Ecto neural progenitor cell (in vitro differentiated cells): Measurements from ENCODE around the gene KRT79.

Experiments used
- DNase-seq: peaks from one replicate; pipeline ENCODE4 v3.0.0-alpha.2; 2018; ENCODE audit warnings: low spot score

The KRT79 gene

DNA sequence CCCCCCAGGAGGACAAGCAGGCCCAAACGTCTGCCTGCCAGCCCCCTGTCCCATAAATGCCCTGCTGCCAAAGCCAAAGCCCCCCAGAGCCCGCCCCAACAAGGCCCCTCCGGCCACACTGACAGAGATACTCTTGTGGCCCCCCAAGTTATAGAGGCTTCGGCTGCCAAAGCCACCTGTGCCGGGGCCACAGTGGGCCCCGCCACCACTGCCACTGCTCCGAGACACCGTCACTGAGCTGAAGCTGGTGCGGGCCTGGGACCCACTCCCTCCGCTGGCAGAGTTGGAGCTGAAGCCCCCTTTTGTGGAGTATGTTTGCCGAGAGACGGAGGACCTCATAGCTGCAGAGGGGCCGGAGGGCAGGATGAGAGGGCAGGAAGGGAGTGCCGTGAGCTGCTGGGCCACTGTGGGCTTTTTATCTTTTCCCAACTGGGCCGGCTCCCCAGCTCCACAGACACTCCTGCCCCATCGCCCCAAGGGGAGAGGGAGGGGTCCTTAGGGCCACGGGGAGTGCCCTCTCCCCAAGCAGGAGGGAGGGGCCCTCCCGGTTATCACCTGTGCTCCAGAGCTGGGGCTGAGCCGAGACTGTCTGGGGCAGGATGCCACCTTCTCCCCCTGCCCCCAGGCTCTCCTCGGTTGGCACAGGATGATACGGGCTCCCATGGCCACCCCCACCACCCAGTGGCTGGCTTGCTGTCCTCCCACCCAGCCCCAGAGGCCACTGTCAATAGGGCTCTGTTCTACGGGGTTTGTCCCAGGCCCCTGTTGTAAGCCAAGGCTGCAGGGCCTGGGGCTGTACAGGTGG lies at the start of gene KRT79:
Gene KRT79, minus strand, starts transcription at position 390 of the 805 bp plus-strand sequence. Its CDS starts 51 bp downstream, at position 339.
- no peak for DNase-seq

DNA sequence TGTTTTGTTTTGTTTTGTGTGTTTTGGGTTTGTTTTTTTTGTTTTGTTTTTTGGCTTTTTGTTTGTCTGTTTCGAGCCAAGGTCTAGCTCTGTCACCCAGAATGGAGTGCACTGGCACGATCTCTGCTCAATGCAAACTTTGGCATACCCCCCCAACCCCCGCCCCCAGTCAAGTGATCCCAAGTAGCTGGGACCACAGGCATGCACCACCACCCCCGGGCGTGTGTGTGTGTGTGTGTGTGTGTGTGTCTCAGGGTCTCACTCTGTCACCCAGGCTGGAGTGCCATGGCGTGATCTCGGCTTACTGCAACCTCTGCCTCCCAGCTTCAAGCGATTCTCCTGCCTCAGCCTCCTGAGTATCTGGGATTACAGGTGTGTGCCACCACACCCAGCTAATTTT lies 46.4 kb upstream of the KRT79 start:
- peak; percentile 44 for DNase-seq

DNA sequence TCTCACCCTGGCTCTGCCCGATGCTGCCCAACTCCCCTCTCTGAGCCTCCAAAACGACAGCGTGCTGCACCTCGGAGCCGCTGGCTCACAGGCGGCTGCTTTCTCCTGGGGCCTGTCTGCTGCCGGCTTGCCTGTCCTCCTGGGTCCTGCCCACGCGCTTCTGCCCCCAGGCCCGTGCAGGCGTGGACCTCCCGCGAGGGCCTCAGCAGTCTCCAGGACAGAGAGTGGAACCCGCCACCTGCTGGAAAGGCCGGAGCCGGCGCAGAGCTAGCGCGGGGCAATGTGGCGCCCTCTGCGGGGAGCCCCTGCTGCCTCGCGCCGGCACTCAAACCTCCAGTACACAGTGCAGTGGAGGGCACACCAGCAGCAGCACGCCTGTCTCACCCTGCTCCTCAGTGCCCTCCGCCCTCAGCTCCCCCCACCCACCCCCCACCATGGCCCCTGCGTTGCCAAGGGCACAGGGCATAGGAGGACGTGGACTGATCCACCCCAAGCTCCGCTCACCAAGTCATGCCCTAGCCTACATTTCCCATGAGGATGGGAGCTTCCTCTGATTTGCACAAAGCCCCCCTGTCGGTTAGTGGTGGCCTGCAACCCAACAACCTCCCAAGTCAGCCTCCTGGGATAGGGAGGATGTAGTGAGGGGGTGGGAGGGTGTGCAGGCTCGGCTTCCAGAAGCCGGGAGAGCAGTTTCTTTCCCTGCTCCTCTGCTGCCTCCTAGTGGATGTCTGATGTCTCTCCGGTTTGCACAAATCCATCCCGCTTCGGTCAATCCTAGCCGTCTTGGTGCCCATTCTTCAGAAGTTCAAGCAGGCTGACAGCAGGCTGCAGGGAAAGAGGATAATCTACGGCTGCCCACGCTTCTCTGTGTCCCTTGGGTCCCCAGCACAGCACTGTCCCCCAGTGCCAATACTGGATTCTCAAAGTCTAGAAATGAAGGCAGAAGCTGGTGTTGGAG lies 45.6 kb upstream of the KRT79 start:
- peak; percentile 93 for DNase-seq

DNA sequence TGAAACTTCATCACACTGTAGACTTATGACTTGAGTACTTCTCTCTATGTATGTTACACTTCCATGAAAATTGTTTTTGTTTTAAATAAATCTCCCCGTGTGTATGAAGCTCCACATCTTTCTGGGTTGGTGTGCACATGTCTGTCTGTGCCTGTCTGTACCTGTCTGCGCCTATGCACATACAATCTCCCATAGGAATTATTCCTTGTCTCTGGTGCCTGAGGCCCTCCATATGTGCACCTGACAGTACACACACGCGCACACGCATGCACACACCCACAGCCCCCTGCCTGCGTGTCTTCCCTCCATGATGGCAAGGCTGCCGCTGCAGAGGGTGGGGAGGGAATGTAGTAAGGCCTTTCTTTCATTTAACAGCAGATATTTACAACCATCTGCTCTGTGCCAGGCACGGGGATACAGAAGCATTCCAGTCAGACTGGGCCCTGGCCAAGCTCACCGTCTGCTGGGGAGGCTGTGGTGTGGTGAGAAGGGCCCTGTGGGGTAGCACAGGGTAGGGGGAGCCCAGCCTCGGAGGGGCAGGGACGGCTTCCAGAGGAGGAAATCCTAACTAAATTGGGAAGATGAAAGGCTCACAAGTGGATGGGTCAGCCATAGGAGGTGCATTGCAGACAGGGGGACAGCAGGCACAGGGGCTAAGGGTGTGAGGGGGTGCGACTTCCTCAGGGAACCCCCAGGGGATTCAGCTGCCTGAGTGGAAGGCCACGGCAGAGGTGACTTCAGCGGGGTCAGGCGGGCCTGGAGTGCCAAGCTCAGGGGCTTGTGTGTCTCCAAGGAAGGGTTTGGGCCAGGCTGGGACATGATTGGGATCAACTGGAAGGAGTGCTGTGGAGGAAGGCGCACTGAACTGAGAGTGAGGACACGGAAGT lies 44.6 kb upstream of the KRT79 start:
- DNase-seq: no peak

DNA sequence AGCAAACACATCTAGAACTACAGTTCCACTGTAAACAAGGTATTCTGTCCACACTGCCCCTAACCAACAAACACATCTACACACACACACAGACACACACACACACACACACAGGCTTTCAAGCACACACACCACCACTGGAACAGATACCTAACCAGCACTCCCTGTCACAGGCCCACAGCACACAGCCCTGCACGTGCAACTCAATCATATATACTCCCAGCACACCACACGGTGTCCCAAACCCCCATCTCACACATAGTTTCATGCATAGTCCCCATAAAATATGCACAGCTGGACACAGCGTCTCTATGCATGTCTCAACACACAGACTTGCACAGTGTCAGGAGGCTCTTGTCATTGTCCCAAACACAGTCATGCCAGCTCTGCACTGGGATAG lies 43.1 kb upstream of the KRT79 start:
- DNase-seq: no peak

DNA sequence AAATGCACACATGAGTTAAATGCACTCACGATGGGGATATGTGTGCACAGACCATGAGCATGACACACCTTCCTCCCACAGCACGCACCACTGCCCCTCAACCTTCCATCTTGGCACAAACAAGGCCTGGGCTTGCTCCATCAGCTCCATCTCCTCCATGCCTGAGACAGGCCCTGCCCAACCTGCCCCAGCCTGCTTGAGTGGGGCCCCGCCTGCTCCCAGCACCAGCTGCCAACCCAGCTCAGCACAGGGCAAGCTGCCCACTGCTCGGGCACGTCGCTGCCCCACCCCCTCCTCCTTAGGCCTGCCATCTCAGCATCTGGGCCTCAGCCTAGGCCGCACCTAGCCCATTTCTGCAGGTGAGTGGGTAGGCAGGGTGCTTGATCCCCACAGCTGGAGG lies 42.3 kb upstream of the KRT79 start:
- DNase-seq: no peak

DNA sequence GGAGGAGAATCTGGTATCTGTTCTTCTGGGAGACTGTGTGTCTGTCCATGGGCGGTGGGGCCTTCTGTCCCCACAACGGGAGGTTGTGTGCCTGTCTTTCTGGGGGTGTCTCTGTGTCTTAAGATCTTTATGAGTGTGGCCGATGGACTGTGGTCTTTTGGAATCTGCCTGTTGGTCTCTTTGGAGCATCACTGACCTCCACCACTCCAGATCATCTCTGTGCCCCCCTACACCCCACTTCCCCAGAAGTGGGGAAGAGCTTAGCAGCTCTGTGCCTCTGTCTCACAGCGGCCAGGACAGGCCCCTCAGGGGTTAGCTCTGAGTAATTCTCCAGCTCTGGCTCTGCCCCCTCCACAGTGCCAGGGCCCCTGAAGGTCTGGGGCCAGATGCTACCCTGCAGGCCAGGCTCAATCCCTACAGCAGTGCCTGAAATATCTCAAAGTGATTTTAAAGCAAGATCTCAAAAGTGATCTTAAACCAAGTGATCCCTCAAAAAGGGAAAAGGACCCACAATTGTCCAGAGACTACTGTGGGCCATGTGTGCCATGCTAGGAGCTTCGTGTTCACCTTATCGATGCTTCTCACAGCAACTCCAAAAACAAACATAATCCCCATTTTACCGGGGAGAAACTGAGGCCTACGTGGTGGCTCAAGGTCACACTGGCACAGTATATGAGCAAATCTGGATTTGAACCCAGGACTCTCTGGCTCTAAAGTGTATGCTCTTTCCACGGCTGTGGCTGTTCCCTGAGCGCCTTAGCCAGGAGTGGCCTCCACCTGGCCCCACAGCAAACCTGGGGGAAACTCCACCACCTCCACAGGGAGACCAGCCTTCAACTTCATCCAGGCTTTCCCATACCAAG lies 40.7 kb upstream of the KRT79 start:
- DNase-seq: no peak

DNA sequence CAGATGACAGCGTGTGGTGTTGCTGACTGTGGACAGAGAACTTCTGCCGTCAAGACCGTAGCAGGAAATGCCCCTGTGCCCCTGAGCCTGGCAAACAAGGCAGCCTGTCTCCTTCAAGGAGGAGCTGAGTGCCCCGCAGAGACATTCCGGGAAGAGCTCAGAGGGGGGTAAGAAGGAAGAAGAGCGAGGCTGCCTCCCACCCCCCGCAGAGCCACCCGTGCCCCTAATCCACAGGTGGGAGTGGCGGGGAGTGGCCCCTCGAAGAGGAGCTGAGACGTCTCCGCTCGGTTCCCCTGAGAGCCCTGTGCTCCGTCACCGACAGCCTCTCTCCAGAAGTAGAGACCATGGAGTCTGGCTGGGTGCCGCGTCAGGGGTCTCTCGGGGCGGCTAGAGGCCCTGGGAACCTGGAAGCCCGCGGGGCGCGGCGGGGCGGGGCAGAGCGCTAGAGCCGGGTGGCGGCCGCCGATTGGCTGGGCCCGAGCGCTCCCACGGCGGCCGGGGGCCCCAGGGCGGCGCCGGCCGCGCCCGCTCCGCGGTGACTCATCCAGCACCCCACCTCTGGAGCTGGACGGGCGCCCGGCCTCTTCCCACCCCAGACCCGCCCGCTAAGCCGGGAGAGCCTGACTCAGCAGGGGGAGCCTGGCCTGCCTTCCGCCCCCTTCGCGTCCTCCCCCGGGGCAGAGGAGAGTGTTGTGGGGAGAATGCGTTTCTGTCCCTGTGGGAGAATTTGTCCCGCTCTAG lies 39.9 kb upstream of the KRT79 start:
- peak; percentile 85 for DNase-seq

DNA sequence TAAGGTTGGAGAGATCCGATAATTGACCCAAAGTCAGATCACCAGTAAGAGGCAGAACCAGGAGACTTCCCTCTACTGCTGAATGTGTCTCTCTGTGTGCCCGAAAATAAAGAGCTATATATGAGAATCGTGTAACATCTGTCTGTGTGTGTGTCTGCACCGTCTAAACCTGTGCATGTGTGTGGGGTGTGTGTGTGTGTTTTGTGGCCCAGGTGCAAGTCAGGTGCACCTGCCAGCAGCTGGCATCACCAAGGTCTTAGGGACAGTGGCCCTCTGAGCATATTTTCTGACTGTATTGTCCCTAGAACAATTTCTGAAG lies 39.4 kb upstream of the KRT79 start:
- DNase-seq: no peak

DNA sequence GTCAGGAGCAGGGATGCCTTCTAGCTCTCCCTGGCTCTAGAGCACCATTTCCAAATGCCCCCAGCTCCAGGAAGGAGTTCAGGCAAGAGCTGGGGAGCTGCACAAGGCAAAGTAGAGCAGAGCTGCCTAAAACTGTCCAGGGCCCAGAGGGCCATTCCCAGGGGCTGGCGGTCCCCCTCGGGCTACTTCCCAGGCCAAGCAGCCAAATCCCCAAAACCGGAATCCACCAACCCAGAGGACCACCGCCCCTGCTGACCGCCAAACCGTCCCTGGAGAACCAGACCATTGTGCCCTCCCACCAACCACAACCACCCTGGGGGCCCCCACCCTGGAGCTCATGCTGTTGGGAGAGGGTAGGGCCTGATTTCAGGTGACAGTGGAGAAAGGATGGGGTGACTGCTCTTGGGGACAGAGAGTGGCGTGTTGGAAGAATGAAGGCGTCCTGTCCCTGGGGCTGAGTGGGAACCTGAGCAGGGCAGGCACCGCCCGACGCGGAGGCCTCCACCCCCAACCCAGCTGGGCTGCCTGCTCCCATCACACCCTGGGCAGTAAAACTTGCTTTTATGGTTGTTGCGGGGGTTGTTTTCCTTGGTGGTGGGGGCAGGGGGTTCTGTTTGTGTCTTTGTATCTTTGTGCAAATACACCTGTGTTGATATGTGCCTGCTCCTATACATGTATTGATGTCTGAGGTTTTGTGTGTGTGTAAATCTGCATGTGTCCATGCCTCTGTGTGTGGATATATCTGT lies 38.7 kb upstream of the KRT79 start:
- no peak for DNase-seq

DNA sequence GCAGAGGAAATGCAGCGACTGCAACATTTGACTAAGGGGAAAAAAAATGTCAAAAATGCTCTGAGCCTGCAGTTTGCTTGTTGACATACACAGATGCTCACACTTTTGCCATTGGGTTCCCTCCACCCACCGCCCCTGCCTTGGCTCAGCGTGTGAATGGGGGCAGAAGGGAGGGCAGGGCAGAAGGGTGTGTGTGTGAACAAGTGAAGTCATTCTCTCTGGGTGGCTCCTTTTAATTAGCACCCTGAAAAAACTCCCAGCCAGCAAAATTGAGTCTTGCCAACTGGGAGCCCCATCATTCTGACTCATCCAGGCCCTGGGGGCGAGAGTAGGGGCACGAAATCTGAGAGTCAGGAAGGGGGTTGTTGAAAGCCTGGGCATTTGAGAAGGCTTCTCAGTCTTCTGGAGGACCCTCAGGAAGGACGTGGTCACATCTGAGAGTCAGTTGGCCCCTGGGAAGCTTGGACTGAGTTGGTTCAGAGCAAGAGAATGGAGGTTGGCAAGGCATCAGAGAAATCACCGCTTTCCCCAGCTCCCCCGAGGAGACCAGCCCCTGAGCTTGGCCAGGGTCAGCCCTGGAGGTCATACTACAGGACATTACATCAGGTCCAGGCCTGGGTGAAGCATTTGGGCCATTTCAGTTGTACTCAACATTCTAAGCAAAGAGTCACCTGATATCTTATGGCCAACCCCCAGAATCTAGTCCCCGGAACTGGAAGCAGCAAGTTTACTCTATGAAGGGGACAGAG lies 37.4 kb upstream of the KRT79 start:
- DNase-seq: no peak

DNA sequence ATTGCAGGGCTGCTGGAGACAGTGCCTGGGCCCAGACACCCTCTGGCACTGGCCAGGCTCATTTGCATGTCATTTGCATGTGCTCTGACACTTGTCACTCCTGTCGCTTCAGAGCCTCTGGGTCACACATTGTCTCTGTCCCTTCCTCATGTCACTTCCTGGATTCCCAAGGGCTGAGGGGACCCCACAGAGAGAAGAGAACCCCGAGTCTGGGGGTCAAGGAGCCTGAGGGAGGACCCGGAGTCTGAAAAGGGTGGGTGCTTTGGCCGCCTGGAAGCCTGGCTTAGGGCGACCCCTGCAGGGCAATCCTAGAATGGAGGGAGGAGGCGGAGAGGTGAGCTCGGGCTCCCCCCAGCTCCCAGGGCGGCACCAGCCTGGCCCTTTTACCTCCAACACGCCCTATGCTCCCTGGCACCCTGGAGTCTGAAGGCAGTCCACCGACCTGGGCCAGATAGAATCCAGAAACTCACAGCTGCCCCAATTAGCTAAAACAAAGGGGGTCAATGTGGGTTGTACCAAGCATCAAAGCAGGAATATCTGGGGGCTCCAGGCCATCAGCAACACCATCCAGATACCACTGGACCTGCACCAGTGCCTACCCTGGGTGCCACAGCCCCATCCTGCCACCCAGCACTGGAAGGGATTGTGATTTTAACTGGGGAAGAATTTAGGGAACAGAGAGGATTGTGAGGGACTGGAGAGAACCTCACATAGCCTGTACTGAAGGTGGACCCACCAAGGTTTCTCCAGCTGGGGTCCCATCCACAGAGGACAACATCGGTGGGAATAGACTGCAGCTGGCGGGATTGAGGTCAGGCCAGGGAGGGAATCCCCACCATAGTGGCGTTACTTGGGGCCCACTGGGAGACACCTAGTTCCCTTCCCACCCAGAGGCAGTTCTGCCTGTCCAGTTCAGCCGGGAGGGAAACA lies 36.5 kb upstream of the KRT79 start:
- peak; percentile 90 for DNase-seq

DNA sequence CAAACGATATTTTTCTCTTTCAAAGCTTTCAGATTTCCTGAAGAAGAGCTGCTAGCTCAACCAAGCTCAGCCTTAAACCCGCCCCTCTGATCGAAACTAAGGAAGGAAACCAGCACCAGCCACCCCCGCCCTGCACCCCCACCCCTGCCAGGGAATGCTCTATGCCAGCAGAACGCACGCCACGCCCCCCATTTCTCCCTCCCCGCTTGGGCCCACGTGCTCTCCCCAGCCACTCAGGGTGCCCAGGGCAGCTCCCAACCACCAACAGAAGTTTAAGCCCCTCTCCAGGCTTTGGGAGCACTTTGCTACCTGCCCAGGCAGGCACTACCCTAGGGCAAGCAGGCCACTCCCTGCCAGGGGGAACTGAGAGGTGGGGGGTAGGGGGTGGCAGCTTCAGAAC lies 33.5 kb upstream of the KRT79 start:
- no peak for DNase-seq

DNA sequence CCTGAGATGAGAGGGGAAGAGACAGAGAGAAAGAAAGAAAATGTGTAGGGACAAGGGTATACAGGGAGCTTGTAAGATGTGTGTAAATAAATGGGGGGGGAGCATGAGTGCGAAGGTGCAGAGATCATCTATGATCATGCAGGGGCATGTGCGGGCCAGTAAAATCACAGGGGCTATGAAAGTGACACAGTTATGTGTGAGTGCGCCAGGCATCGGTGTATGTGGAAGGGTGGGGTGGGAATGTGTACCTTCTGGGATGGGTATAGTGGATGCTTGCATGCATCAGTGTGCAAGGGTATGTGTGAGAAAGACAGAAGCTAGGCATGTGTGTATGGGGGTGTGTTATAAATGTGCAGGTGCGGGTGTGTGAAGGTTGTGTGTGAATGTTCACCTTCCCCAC lies 33.0 kb upstream of the KRT79 start:
- DNase-seq: no peak

DNA sequence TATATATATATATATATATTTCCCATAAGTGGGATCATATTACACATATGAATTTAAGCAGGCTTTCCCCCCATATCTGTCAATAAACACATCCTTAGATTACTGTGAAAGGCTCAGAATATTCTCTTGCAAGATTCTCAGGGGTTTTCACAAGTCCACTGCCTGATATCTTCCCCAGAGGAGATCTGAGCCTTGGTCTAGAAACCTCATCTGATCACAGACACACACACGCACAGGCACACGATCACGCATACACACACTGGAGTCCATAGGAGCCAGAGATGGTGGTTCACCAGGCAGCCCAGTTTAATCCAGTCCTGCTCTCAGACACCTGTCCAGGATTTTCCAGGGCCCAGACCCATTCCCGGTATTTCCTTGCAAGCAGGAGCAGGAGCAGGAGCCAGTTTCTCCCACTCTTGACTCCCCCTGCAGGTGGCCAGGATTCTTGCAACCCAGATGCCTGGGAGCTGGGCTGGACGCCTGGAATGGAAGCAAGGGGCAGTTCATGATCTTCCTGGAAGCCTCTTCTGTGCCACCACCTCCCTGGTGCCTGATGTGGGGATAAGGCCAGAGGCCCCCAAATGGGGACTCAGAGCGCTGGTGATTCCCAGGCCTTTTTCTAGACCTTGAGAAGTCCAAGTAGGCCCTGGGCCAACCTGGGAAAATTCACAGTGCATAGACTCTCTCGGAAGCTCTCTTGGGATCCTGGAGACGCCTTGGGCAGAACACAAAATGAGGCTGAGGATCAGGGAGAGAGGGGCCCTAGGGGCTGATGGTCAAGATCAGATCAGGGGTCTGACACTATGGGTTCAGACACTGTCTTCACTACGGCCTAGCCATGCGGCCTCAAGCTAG lies 31.2 kb upstream of the KRT79 start:
- peak; percentile 94 for DNase-seq

DNA sequence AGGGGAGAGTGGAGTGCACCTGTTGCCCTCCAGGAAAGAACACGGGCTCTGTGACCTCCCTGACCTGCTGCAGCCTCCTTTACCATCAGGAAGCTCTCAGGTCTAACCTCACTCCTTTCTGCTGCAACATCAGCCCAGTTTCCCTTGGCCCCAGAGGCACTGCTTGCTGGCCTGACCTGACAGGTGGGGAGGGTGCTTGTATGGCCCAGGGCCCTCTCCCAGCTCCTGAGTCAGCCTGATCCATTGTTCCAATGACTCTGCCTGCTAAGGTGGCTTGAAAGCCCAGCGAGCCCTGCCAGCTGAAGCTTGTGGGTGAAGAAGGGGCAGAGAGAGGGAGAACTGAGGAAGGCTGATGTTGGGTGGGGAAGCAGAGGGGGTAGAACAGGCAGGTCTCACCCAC lies 27.9 kb upstream of the KRT79 start:
- DNase-seq: no peak

DNA sequence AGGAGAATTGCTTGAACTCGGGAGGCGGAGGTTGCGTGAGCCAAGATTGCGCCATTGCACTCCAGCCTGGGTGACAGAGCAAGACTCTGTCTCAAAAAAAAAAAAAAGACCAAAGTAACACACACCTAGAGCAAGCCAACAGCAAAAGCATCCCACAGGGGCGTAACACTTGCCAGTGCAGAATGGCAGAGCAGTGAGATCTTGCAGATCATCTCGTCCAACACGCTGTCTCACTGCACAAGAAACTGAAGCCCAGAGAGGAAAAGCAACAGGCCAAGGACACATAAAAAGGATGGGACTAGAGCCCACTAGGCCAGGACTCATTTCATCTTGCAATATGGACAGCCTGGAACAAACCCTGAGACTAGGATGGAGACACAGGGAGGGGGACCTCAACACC lies 27.4 kb upstream of the KRT79 start:
- DNase-seq: no peak
